Naive thymus-derived CD4-positive, alpha-beta T cell (primary cell): Measurements from ENCODE around the gene KCNS3. TPM values are rescaled to one million over a fixed set of nuclear protein-coding genes. Genes with fewer than 3 reads are reported as not detected.

Experiments used
- ATAC-seq: fragments of 150-1000 bp; cut with Tn5 transposase; 2 replicates; pipeline ENCODE4 v1.10.0; 2021; ENCODE audit warnings: mild to moderate bottlenecking, moderate library complexity
- CTCF ChIA-PET: fragments of 350-600 bp; sonication (Branson Sonifier 250); formaldehyde crosslinking; loops from one replicate; lab custom pipeline; 2021; ENCODE audit warnings: antibody characterized with exemption; lab: Charles Lee
- POLR2A ChIA-PET: fragments of 350-600 bp; sonication (Branson Sonifier 250); formaldehyde crosslinking; loops from one replicate; lab custom pipeline; 2021; ENCODE audit warnings: antibody characterized with exemption, inconsistent platforms; lab: Charles Lee
- DNase-seq, 9 donors: peaks; one replicate each; pipeline versions ENCODE4 v3.0.0 to v3.0.0-alpha.2; 2020 to 2022; ENCODE audit warnings: mixed read lengths in 1 of 9
- H3K27ac ChIP-seq: one replicate; pipeline ENCODE4 v1.7.0; 2013; ENCODE audit warnings: mild to moderate bottlenecking, low read depth, low read length, moderate library complexity
- H3K27me3 ChIP-seq, 2 donors: one replicate each; pipeline ENCODE4 v1.7.0; 2013; ENCODE audit warnings: low read length in 2 of 2, mild to moderate bottlenecking in 2 of 2, moderate library complexity in 2 of 2; ENCODE audit not compliant: control insufficient read depth in 2 of 2, insufficient read depth in 2 of 2
- H3K36me3 ChIP-seq, 3 experiments: 1 replicate in 2 of 3; 2 replicates in 1 of 3; pipeline ENCODE4 v1.7.0; 2013; ENCODE audit warnings: low read length in 3 of 3, mild to moderate bottlenecking in 3 of 3, moderate library complexity in 1 of 3; ENCODE audit not compliant: insufficient read depth in 3 of 3, control insufficient read depth in 2 of 3
- H3K4me1 ChIP-seq, 2 donors: one replicate each; pipeline ENCODE4 v1.7.0; 2013; ENCODE audit warnings: low read length in 2 of 2, mild to moderate bottlenecking in 2 of 2, moderate library complexity in 1 of 2; ENCODE audit not compliant: control insufficient read depth in 2 of 2, insufficient read depth in 2 of 2
- H3K4me3 ChIP-seq: 2 replicates; pipeline ENCODE4 v1.7.0; 2013; ENCODE audit warnings: mild to moderate bottlenecking, low read length
- H3K9me3 ChIP-seq, 3 experiments: 1 replicate in 2 of 3; 2 replicates in 1 of 3; pipeline ENCODE4 v1.7.0; 2013; ENCODE audit warnings: low read length in 3 of 3; ENCODE audit not compliant: control insufficient read depth in 2 of 3
- H3K27ac Mint-ChIP-seq, 9 donors: one replicate each; pipeline ENCODE4 v1.8.0; 2020 to 2022; ENCODE audit warnings: mixed read lengths in 9 of 9, mild to moderate bottlenecking in 8 of 9, moderate library complexity in 5 of 9, inconsistent platforms in 2 of 9
- H3K27me3 Mint-ChIP-seq, 5 donors: one replicate each; pipeline ENCODE4 v1.8.0; 2021 to 2022; ENCODE audit warnings: mixed read lengths in 5 of 5, mild to moderate bottlenecking in 1 of 5
- H3K36me3 Mint-ChIP-seq, 5 donors: one replicate each; pipeline ENCODE4 v1.8.0; 2020 to 2022; ENCODE audit warnings: mixed read lengths in 5 of 5, mild to moderate bottlenecking in 3 of 5, inconsistent platforms in 1 of 5
- H3K4me1 Mint-ChIP-seq, 7 donors: one replicate each; pipeline ENCODE4 v1.8.0; 2020 to 2022; ENCODE audit warnings: mixed read lengths in 7 of 7, mild to moderate bottlenecking in 3 of 7, inconsistent platforms in 1 of 7
- H3K4me3 Mint-ChIP-seq, 10 donors: one replicate each; pipeline ENCODE4 v1.8.0; 2020 to 2022; ENCODE audit warnings: mild to moderate bottlenecking in 10 of 10, mixed read lengths in 10 of 10, moderate library complexity in 6 of 10, inconsistent platforms in 2 of 10
- H3K9me3 Mint-ChIP-seq, 11 donors: one replicate each; pipeline ENCODE4 v1.8.0; 2020 to 2022; ENCODE audit warnings: mixed read lengths in 11 of 11, mild to moderate bottlenecking in 4 of 11, inconsistent platforms in 1 of 11, moderate library complexity in 1 of 11
- intact Hi-C, 2 donors: fragments of 100-400 bp; cut with micrococcal nuclease; formaldehyde crosslinking; loops; one replicate each; pipeline ENCODE4 v1.15.1; 2023
- polyA plus RNA-seq, 2 donors: library from polyadenylated mRNA; unstranded; fragments of 300-500 nt; fragmentation: Illumina TruSeq; gene quantifications; one replicate each; pipeline ENCODE4 v1.2.3, GENCODE V29; 2021
- total RNA-seq, 6 experiments: library from RNA in 5 of 6; stranded (reverse) in 5 of 6; gene quantifications; 1 replicate in 5 of 6; 2 replicates in 1 of 6; pipeline ENCODE4 v1.2.3 and lab custom pipeline; 2021 to 2026

Gene KCNS3
- total and polyA plus RNA-seq, 7 experiments from 2014 or later, result not detected

GRCh38 chr2:17976871-17977746 is 98.6 kb downstream of the KCNS3 start:
- CTCF ChIA-PET, result interaction anchor here (0.6 kb wide), 2 partner anchors 337 to 562 kb away, joined by 3 read pairs; no protein-coding TSS in a partner anchor

GRCh38 chr2:17979707-17980106 is 101.2 kb downstream of the KCNS3 start:
- no peaks in the 10 kb centered on the region for H3K9me3 Mint-ChIP-seq
- ATAC-seq (no peak), DNase-seq (no peak)
- H3K4me1 Mint-ChIP-seq, result no peaks in the 10 kb centered on the region
- Histone ChIP-seq H3K27ac (no peak overlapping the region), H3K9me3 (no peaks in the 10 kb centered on the region), H3K36me3 (no peaks in the 10 kb centered on the region), H3K27me3 (no peaks in the 10 kb centered on the region), H3K4me1 (no peaks in the 10 kb centered on the region), H3K4me3 (no peak overlapping the region)
- POLR2A ChIA-PET, result no interaction called here
- intact Hi-C loops, result no loop called here
- CTCF ChIA-PET, result no interaction called here
- no peaks in the 10 kb centered on the region for H3K36me3 Mint-ChIP-seq
- H3K4me3 Mint-ChIP-seq, result no peak overlapping the region
- no peaks in the 10 kb centered on the region for H3K27me3 Mint-ChIP-seq
- no peak overlapping the region for H3K27ac Mint-ChIP-seq

More at GRCh38 chr2:17976871-17977746, 98.6 kb downstream of the KCNS3 start:
- Mint-ChIP-seq H3K4me3 (no peak overlapping the region), H3K36me3 (no peaks in the 10 kb centered on the region), H3K9me3 (no peaks in the 10 kb centered on the region), H3K4me1 (no peaks in the 10 kb centered on the region), H3K27me3 (peaks cover 0 to 6% (median 4%) of the 10 kb centered on the region in 5 donors), H3K27ac (no peak overlapping the region)
- ATAC-seq, result no peak
- H3K4me1 ChIP-seq, result no peaks in the 10 kb centered on the region
- no peaks in the 10 kb centered on the region for H3K27me3 ChIP-seq
- H3K9me3 ChIP-seq, result no peaks in the 10 kb centered on the region
- H3K27ac ChIP-seq, result no peak overlapping the region
- POLR2A ChIA-PET, result no interaction called here
- no peak for DNase-seq
- H3K36me3 ChIP-seq, result no peaks in the 10 kb centered on the region
- intact Hi-C loops, result no loop called here
- H3K4me3 ChIP-seq, result no peak overlapping the region

- Mint-ChIP-seq H3K27ac (no peak overlapping the region), H3K9me3 (peaks cover 0 to 6% (median 0%) of the 10 kb centered on the region in 11 donors), H3K27me3 (peaks cover 0 to 6% (median 0%) of the 10 kb centered on the region in 5 donors), H3K4me3 (no peak overlapping the region), H3K36me3 (no peaks in the 10 kb centered on the region), H3K4me1 (no peaks in the 10 kb centered on the region)
- no peaks in the 10 kb centered on the region for H3K9me3 ChIP-seq
- ChIA-PET CTCF (no interaction called here), POLR2A (no interaction called here)
- no peak for ATAC-seq
- no peaks in the 10 kb centered on the region for H3K36me3 ChIP-seq
- H3K27me3 ChIP-seq, result no peaks in the 10 kb centered on the region
- H3K27ac ChIP-seq, result no peak overlapping the region
- no peak overlapping the region for H3K4me3 ChIP-seq
- no peak for DNase-seq
- intact Hi-C loops, result no loop called here
- H3K4me1 ChIP-seq, result no peaks in the 10 kb centered on the region
Observed at GRCh38 chr2:17981936-17982335, 103.5 kb downstream of the KCNS3 start.

Other genes with a start within 250 kb of the KCNS3 start
- gene SMC6, start 124.9 kb upstream of the KCNS3 start, total RNA-seq, result 10 to 100 TPM in 4 of 5 experiments, 1 to 10 TPM in 1; 7.9 to 35.6 (median 14.6) TPM
- 10 to 100 TPM in 1 of 2 donors, 1 to 10 TPM in 1; 9.1 to 11.5 TPM for gene SMC6, start 124.9 kb upstream of the KCNS3 start, polyA plus RNA-seq
- 10 to 100 TPM in 2 of 5 experiments, 1 to 10 TPM in 3; 5.6 to 25.8 (median 8.0) TPM for gene GEN1, start 124.5 kb upstream of the KCNS3 start, total RNA-seq
- 1 to 10 TPM in 1 of 2 donors, under 1 TPM in 1; 0.44 to 1.2 TPM for gene GEN1, start 124.5 kb upstream of the KCNS3 start, polyA plus RNA-seq
- gene MSGN1, start 62.2 kb upstream of the KCNS3 start, total RNA-seq, result not detected
- not detected for gene MSGN1, start 62.2 kb upstream of the KCNS3 start, polyA plus RNA-seq